ENCODE measurements around the gene PCED1B.

PCED1B gene

GRCh38 chr12:47122602-47123001 lies 43.2 kb downstream of the PCED1B start:
- no peak for DNase-seq (ENCODE audit: low read depth)

- DNase-seq (ENCODE audit: low read depth) = peak; percentile 57
Observed at GRCh38 chr12:47123730-47124129, 44.3 kb downstream of the PCED1B start.

GRCh38 chr12:47124451-47124850 lies 45.0 kb downstream of the PCED1B start:
- DNase-seq (ENCODE audit: low read depth) = peak; percentile 85

GRCh38 chr12:47126246-47126645 lies 46.8 kb downstream of the PCED1B start:
- DNase-seq (ENCODE audit: low read depth) = no peak

- peak; percentile 27 for DNase-seq (ENCODE audit: low read depth)
Observed at GRCh38 chr12:47131011-47131410, 51.6 kb downstream of the PCED1B start.

GRCh38 chr12:47134005-47134404 lies 54.6 kb downstream of the PCED1B start:
- peak; percentile 50 for DNase-seq (ENCODE audit: low read depth)

- no peak for DNase-seq (ENCODE audit: low read depth)
Observed at GRCh38 chr12:47135578-47135977, 56.2 kb downstream of the PCED1B start.

- no peak for DNase-seq (ENCODE audit: low read depth)
Observed at GRCh38 chr12:47139000-47139681, 59.7 kb downstream of the PCED1B start.

GRCh38 chr12:47141459-47141858 lies 62.0 kb downstream of the PCED1B start:
- no peak for DNase-seq (ENCODE audit: low read depth)

- no peak for DNase-seq (ENCODE audit: low read depth)
Observed at GRCh38 chr12:47144769-47145168, 65.3 kb downstream of the PCED1B start.

GRCh38 chr12:47145188-47145587 lies 65.8 kb downstream of the PCED1B start:
- DNase-seq (ENCODE audit: low read depth) = no peak

GRCh38 chr12:47147739-47148138 lies 68.3 kb downstream of the PCED1B start:
- peak; percentile 72 for DNase-seq (ENCODE audit: low read depth)

GRCh38 chr12:47149146-47149545 lies 69.7 kb downstream of the PCED1B start:
- no peak for DNase-seq (ENCODE audit: low read depth)

GRCh38 chr12:47152095-47152494 lies 72.7 kb downstream of the PCED1B start:
- DNase-seq (ENCODE audit: low read depth) = no peak

- DNase-seq (ENCODE audit: low read depth) = peak; percentile 54
Observed at GRCh38 chr12:47155457-47156166, 76.2 kb downstream of the PCED1B start.

- peak; percentile 49 for DNase-seq (ENCODE audit: low read depth)
Observed at GRCh38 chr12:47156167-47156736, 76.8 kb downstream of the PCED1B start.

- no peak for DNase-seq (ENCODE audit: low read depth)
Observed at GRCh38 chr12:47158792-47159191, 79.4 kb downstream of the PCED1B start.

- no peak for DNase-seq (ENCODE audit: low read depth)
Observed at GRCh38 chr12:47159348-47159747, 79.9 kb downstream of the PCED1B start.

GRCh38 chr12:47160316-47161244 lies 81.2 kb downstream of the PCED1B start:
- peak; percentile 24 for DNase-seq (ENCODE audit: low read depth)

GRCh38 chr12:47164116-47164515 lies 84.7 kb downstream of the PCED1B start:
- DNase-seq (ENCODE audit: low read depth) = no peak

- DNase-seq (ENCODE audit: low read depth) = peak; percentile 71
Observed at GRCh38 chr12:47164724-47165439, 85.5 kb downstream of the PCED1B start.

- DNase-seq (ENCODE audit: low read depth) = no peak
Observed at GRCh38 chr12:47165934-47166333, 86.5 kb downstream of the PCED1B start.
